Measurements from ENCODE around the gene DNAJC12. TPM values are rescaled to one million over a fixed set of nuclear protein-coding genes. Genes with fewer than 3 reads are reported as not detected.
"Not testable (repeated sequence)": the region's sequence is repeated elsewhere in the genome, so short reads cannot be mapped to it uniquely, and the experiment has no call there.

DNAJC12 gene
- total RNA-seq, 3 donors from 2014 or later (not counting 1 experiment from before 2014, with no cell fraction given): not detected

GRCh38 chr10:67763499-67764011 is 74.4 kb downstream of the DNAJC12 start:
- Histone ChIP-seq H3K4me3 (ENCODE audit: low read length) (peak overlapping the region; percentile 88), H3K27ac (ENCODE audit: low read length) (peak overlapping the region; percentile 91), H3K36me3 (ENCODE audit: control insufficient read depth, insufficient read depth, low read length) (no peaks in the 10 kb centered on the region), H3K9me3 (ENCODE audit: control insufficient read depth, insufficient read depth, low read length) (no peaks in the 10 kb centered on the region), H3K27me3 (ENCODE audit: control insufficient read depth, insufficient read depth, low read length) (no peaks in the 10 kb centered on the region), H3K4me1 (ENCODE audit: control insufficient read depth, insufficient read depth, low read length) (peaks cover 9% of the 10 kb centered on the region)
- H3K9me3 Mint-ChIP-seq: no peaks in the 10 kb centered on the region
- ATAC-seq (peak; percentile 22 to 53 (median 38)), DNase-seq (peak; percentile 68 to 93)
- no peaks in the 10 kb centered on the region for H3K36me3 Mint-ChIP-seq
- peak overlapping the region; percentile 98 for H3K27ac Mint-ChIP-seq
- WGBS (ENCODE audit: insufficient coverage): 4% methylated on average over 17 of the region's 22 CpGs
- peak overlapping the region; percentile 93 for H3K4me3 Mint-ChIP-seq
- H3K4me1 Mint-ChIP-seq: peaks cover 10 to 24% of the 10 kb centered on the region in 2 donors
- H3K27me3 Mint-ChIP-seq (ENCODE audit: low read depth in 2 of 2): peaks cover 8 to 19% of the 10 kb centered on the region in 2 donors
- no peak for TF ChIP-seq CTCF (IDR thresholded peaks at IDR 0.05)
- intact Hi-C loops (cut with micrococcal nuclease): loop anchor here (5.0 to 10.0 kb wide), 2 partner anchors 311 to 569 kb away; partner anchors contain the start of genes HERC4, HNRNPH3 and PBLD

DNA sequence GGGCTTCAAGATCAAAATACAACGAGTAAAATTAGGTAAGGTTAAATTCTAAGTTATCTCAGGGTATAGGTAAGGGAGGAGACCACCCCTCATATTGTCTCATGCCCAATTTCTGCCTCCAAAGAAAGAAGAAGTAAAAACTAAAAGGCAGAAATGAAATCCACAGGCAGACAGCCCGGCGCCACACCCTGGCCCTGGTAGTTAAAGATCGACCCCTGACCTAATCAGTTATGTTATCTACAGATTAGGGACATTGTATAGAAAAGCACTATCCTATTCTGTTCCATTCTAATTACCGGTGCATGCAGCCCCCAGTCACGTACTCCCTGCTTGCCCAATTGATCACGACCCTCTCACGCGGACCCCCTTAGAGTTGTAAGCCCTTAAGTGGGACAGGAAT is 75.4 kb downstream of the DNAJC12 start:
- not testable (repeated sequence) for H3K27ac ChIP-seq (ENCODE audit: low read length); H3K36me3 ChIP-seq (ENCODE audit: control insufficient read depth, insufficient read depth, low read length)
- peak overlapping the region in 1 of 2 donors; percentile 98 for H3K27ac Mint-ChIP-seq

GRCh38 chr10:67760272-67760671 is 77.7 kb downstream of the DNAJC12 start:
- peaks cover 11 to 27% of the 10 kb centered on the region in 2 donors for H3K27me3 Mint-ChIP-seq (ENCODE audit: low read depth in 2 of 2)

More for the DNA sequence above, 75.4 kb downstream of the DNAJC12 start:
- H3K9me3 ChIP-seq (ENCODE audit: control insufficient read depth, insufficient read depth, low read length); DNase-seq; H3K4me1 ChIP-seq (ENCODE audit: control insufficient read depth, insufficient read depth, low read length); ATAC-seq; H3K36me3 Mint-ChIP-seq; H3K4me3 ChIP-seq (ENCODE audit: low read length); H3K27me3 ChIP-seq (ENCODE audit: control insufficient read depth, insufficient read depth, low read length); H3K9me3 Mint-ChIP-seq: not testable (repeated sequence)
- peaks cover 8 to 24% of the 10 kb centered on the region in 2 donors for H3K27me3 Mint-ChIP-seq (ENCODE audit: low read depth in 2 of 2)
- 97% methylated on average over 8 of the region's 9 CpGs for WGBS (ENCODE audit: insufficient coverage)
- intact Hi-C loops (cut with micrococcal nuclease): loop anchor here (5.0 to 10.0 kb wide), 2 partner anchors 312 to 570 kb away; partner anchors contain the start of genes HERC4, HNRNPH3 and PBLD
- H3K4me3 Mint-ChIP-seq: peak overlapping the region; percentile 7
- H3K4me1 Mint-ChIP-seq: peaks cover 10 to 24% of the 10 kb centered on the region in 2 donors

More at GRCh38 chr10:67760272-67760671, 77.7 kb downstream of the DNAJC12 start:
- intact Hi-C loops (cut with micrococcal nuclease): loop anchor here (5.0 to 10.0 kb wide), 2 partner anchors 315 to 572 kb away; partner anchors contain the start of genes HERC4, HNRNPH3 and PBLD
- H3K9me3 ChIP-seq (ENCODE audit: control insufficient read depth, insufficient read depth, low read length): no peaks in the 10 kb centered on the region
- H3K4me3 ChIP-seq (ENCODE audit: low read length): no peak overlapping the region
- peaks cover 9% of the 10 kb centered on the region for H3K4me1 ChIP-seq (ENCODE audit: control insufficient read depth, insufficient read depth, low read length)
- WGBS (ENCODE audit: insufficient coverage): 95% methylated on average over 7 of the region's 7 CpGs
- Mint-ChIP-seq H3K4me3 (no peak overlapping the region), H3K9me3 (no peaks in the 10 kb centered on the region), H3K27ac (no peak overlapping the region), H3K4me1 (peaks cover 10 to 17% of the 10 kb centered on the region in 2 donors), H3K36me3 (no peaks in the 10 kb centered on the region)
- H3K36me3 ChIP-seq (ENCODE audit: control insufficient read depth, insufficient read depth, low read length): no peaks in the 10 kb centered on the region
- H3K27me3 ChIP-seq (ENCODE audit: control insufficient read depth, insufficient read depth, low read length): no peaks in the 10 kb centered on the region
- no peak overlapping the region for H3K27ac ChIP-seq (ENCODE audit: low read length)
- TF ChIP-seq CTCF (IDR thresholded peaks at IDR 0.05): no peak
- ATAC-seq: no peak
- no peak for DNase-seq

Other genes with a start within 250 kb of the DNAJC12 start
- gene CTNNA3, start 142.0 kb downstream of the DNAJC12 start, total RNA-seq: not detected
- gene SIRT1, start 46.5 kb upstream of the DNAJC12 start, total RNA-seq: 10 to 100 TPM; 38.2 to 51.0 (median 48.2) TPM
- 100 to 1,000 TPM in 1 of 3 donors, 10 to 100 TPM in 2; 78.4 to 104 (median 83.9) TPM for gene HERC4, start 237.1 kb upstream of the DNAJC12 start, total RNA-seq

All from natural killer cell (primary cell).